Prostate gland (tissue), 2 donors: Measurements from ENCODE around the gene THOP1.

Experiments
- CTCF ChIP-seq, 4 experiments: fragments of 200-600 bp in 2 of 4; fragments of 450-650 bp in 2 of 4; sonication (generic) in 2 of 4; IDR thresholded peaks; 1 replicate in 3 of 4; 2 replicates in 1 of 4; pipeline ENCODE4 v1.5.1; 2016 to 2019; ENCODE audit warnings: antibody characterized with exemption in 4 of 4, mild to moderate bottlenecking in 2 of 4, moderate library complexity in 2 of 4
- POLR2AphosphoS5 ChIP-seq: sonication (generic); formaldehyde crosslinking; IDR thresholded peaks from one replicate; pipeline ENCODE4 v1.6.1; 2017; ENCODE audit warnings: antibody characterized with exemption

DNA sequence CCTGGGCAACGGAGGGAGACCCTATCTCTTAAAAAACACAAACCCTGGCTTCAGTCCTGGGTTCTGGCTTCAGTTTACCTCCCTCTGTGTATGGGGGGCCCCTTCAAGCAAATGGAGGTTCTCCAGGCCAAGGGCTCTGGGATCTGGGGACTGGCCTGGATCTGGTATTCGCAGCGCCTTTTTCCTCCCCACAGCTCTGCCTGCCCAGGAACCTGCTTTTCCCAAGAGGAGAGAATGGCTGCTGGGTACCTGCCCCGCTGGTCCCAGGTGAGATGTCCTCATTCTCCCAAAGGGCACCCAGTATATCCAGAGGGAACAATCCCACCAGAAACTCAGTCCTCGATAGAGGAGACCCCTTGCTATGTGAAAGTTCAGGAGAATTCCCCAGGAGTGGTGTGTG lies 37.5 kb downstream of the THOP1 start:
- TF ChIP-seq CTCF (IDR thresholded peaks at IDR 0.05) = no peak
- no peak for TF ChIP-seq POLR2AphosphoS5
